Ishikawa (cell line): ENCODE measurements around the gene RPTOR.

Source experiments
- CEBPB ChIP-seq: IDR thresholded peaks from 2 replicates; pipeline ENCODE4 v1.6.1; 2012
- CREB1 ChIP-seq: IDR thresholded peaks from 2 replicates; pipeline ENCODE4 v1.6.1; 2012; ENCODE audit warnings: low read depth
- EGR1 ChIP-seq: IDR thresholded peaks from 2 replicates; pipeline ENCODE4 v1.6.1; 2012
- EP300 ChIP-seq: IDR thresholded peaks from 2 replicates; pipeline ENCODE4 v1.6.1; 2012; ENCODE audit warnings: borderline replicate concordance
- FOXM1 ChIP-seq: IDR thresholded peaks from 2 replicates; pipeline ENCODE4 v1.6.1; 2012; ENCODE audit warnings: low read depth, borderline replicate concordance
- MAX ChIP-seq: IDR thresholded peaks from 2 replicates; pipeline ENCODE4 v1.6.1; 2012
- NFIC ChIP-seq: IDR thresholded peaks from 2 replicates; pipeline ENCODE4 v1.6.1; 2012
- RAD21 ChIP-seq: IDR thresholded peaks from 2 replicates; pipeline ENCODE4 v1.6.1; 2012; ENCODE audit warnings: low read depth
- REST ChIP-seq: IDR thresholded peaks from 2 replicates; pipeline ENCODE4 v1.6.1; 2012; ENCODE audit warnings: low read depth, mild to moderate bottlenecking
- TAF1 ChIP-seq: IDR thresholded peaks from 2 replicates; pipeline ENCODE4 v1.6.1; 2012; ENCODE audit warnings: low read depth, mild to moderate bottlenecking
- TCF12 ChIP-seq: IDR thresholded peaks from 2 replicates; pipeline ENCODE4 v1.6.1; 2012; ENCODE audit warnings: low read depth
- TEAD4 ChIP-seq: IDR thresholded peaks from 2 replicates; pipeline ENCODE4 v1.6.1; 2012
- USF1 ChIP-seq: IDR thresholded peaks from 2 replicates; pipeline ENCODE4 v1.6.1; 2012
- YY1 ChIP-seq: IDR thresholded peaks from 2 replicates; pipeline ENCODE4 v1.6.1; 2012; ENCODE audit warnings: low read depth
- ZBTB7A ChIP-seq: IDR thresholded peaks from 2 replicates; pipeline ENCODE4 v1.6.1; 2012; ENCODE audit warnings: low read depth

The RPTOR gene

GRCh38 chr17:80913928-80914821 lies 369.5 kb downstream of the RPTOR start:
- TF ChIP-seq NFIC (no peak), MAX (no peak), TCF12 (no peak), FOXM1 (no peak), CREB1 (no peak), YY1 (no peak), USF1 (no peak), ZBTB7A (no peak), REST (no peak)

- TF ChIP-seq ZBTB7A (no peak), MAX (no peak), EGR1 (no peak), TAF1 (no peak), TCF12 (no peak), CREB1 (no peak), USF1 (no peak), YY1 (no peak), CEBPB (no peak), NFIC (no peak), EP300 (no peak), REST (no peak), TEAD4 (no peak), RAD21 (no peak), FOXM1 (no peak)
Measured at GRCh38 chr17:80916246-80916645, 371.6 kb downstream of the RPTOR start.

GRCh38 chr17:80917716-80918560 lies 373.3 kb downstream of the RPTOR start:
- TF ChIP-seq CREB1 (no peak), USF1 (no peak), YY1 (no peak), ZBTB7A (no peak), EGR1 (no peak), REST (no peak), CEBPB (no peak), RAD21 (no peak), TAF1 (no peak), EP300 (no peak), TCF12 (no peak), NFIC (no peak), MAX (no peak), FOXM1 (no peak), TEAD4 (no peak)
